Suprapubic skin (tissue), 4 donors: ENCODE measurements around the gene FAM174B.

ENCODE experiments used
- CTCF ChIP-seq, 2 donors: fragments of 200-600 bp in 1 of 2; fragments of 450-650 bp in 1 of 2; sonication (generic) in 1 of 2; IDR thresholded peaks; one replicate each; pipeline ENCODE4 v1.5.1; 2016 to 2019; ENCODE audit warnings: antibody characterized with exemption in 2 of 2, mild to moderate bottlenecking in 1 of 2, moderate library complexity in 1 of 2
- POLR2A ChIP-seq, 2 donors: fragments of 450-650 bp; IDR thresholded peaks; one replicate each; pipeline ENCODE4 v1.6.1; 2017; ENCODE audit warnings: antibody characterized with exemption in 2 of 2, mild to moderate bottlenecking in 2 of 2, moderate library complexity in 2 of 2
- POLR2AphosphoS5 ChIP-seq, 3 donors: sonication (generic); formaldehyde crosslinking; IDR thresholded peaks; one replicate each; pipeline ENCODE4 v1.6.1; 2017; ENCODE audit warnings: antibody characterized with exemption in 3 of 3

- no peak for TF ChIP-seq CTCF (IDR thresholded peaks at IDR 0.05)
- no peak for TF ChIP-seq POLR2A (IDR thresholded peaks at IDR 0.05)
- TF ChIP-seq POLR2AphosphoS5 (IDR thresholded peaks at IDR 0.05) = no peak
These were observed 40.5 kb upstream of the FAM174B start for GRCh38 chr15:92696096-92696495.
